Gastroesophageal sphincter (tissue), 4 donors: ENCODE measurements around the gene MAPK8IP3. TPM values are rescaled to one million over a fixed set of nuclear protein-coding genes. Genes with fewer than 3 reads are reported as not detected.

Source experiments
- ATAC-seq: fragments of 150-250 bp; one replicate; pipeline ENCODE4 v1.9.1; 2016; ENCODE audit warnings: mild to moderate bottlenecking, moderate library complexity
- H3K27ac ChIP-seq, 4 donors: fragments of 200-600 bp; sonication (generic) in 3 of 4; 1 replicate in 3 of 4; 2 replicates in 1 of 4; pipeline ENCODE4 v1.5.1; 2016 to 2019
- H3K27me3 ChIP-seq: fragments of 200-600 bp; sonication (generic); one replicate; pipeline ENCODE4 v1.5.1; 2019
- H3K36me3 ChIP-seq, 2 donors: fragments of 200-600 bp; sonication (generic); one replicate each; pipeline ENCODE4 v1.5.1; 2019; ENCODE audit warnings: control low read depth in 1 of 2
- H3K4me1 ChIP-seq, 3 donors: fragments of 200-600 bp; sonication (generic); 1 replicate in 2 of 3; 2 replicates in 1 of 3; pipeline ENCODE4 v1.5.1; 2016 to 2019; ENCODE audit warnings: control low read depth in 2 of 3
- H3K4me3 ChIP-seq, 2 donors: fragments of 200-600 bp; sonication (generic); one replicate each; pipeline ENCODE4 v1.5.1; 2019; ENCODE audit warnings: mild to moderate bottlenecking in 1 of 2, moderate library complexity in 1 of 2
- H3K9me3 ChIP-seq, 3 donors: fragments of 200-600 bp; sonication (generic); one replicate each; pipeline ENCODE4 v1.5.1; 2017 to 2019; ENCODE audit warnings: control low read depth in 2 of 3
- CTCF ChIP-seq, 4 experiments: fragments of 200-600 bp in 2 of 4; fragments of 450-650 bp in 2 of 4; sonication (generic) in 1 of 4; IDR thresholded peaks; one replicate each; pipeline ENCODE4 v1.5.1; 2017 to 2019; ENCODE audit warnings: antibody characterized with exemption in 4 of 4, mild to moderate bottlenecking in 2 of 4, moderate library complexity in 2 of 4
- EP300 ChIP-seq: sonication (generic); formaldehyde crosslinking; IDR thresholded peaks from one replicate; pipeline ENCODE4 v1.6.1; 2017; ENCODE audit warnings: antibody characterized with exemption, mild to moderate bottlenecking
- POLR2A ChIP-seq, 2 donors: fragments of 450-650 bp; IDR thresholded peaks; one replicate each; pipeline ENCODE4 v1.6.1; 2017; ENCODE audit warnings: antibody characterized with exemption in 2 of 2, mild to moderate bottlenecking in 2 of 2, moderate library complexity in 1 of 2
- POLR2AphosphoS5 ChIP-seq: sonication (generic); formaldehyde crosslinking; IDR thresholded peaks from one replicate; pipeline ENCODE4 v1.6.1; 2017; ENCODE audit warnings: antibody characterized with exemption
- WGBS, 2 donors: methylation state at CpG; one replicate each; pipeline ENCODE4 v1.1.5; 2018; ENCODE audit warnings: low coverage in 1 of 2; 5-methylcytosine and 5-hydroxymethylcytosine counted together
- total RNA-seq, 4 donors: library from RNA; depleted of rRNA; stranded (reverse); fragments of >200 nt; gene quantifications; one replicate each; pipeline ENCODE4 v1.1.0, GENCODE V29; 2016

MAPK8IP3 gene
- total RNA-seq, 4 donors from 2014 or later = 12.0 to 66.8 (median 33.1) TPM

GRCh38 chr16:1677339-1677738, 28.7 kb upstream of the MAPK8IP3 start:
- no peak for TF ChIP-seq CTCF (IDR thresholded peaks at IDR 0.05)
- no peak for TF ChIP-seq POLR2AphosphoS5
- TF ChIP-seq POLR2A (IDR thresholded peaks at IDR 0.05) = no peak
- no peak for TF ChIP-seq EP300
- Histone ChIP-seq H3K4me3 (peak overlapping the region in 1 of 2 donors; percentile 92), H3K4me1 (peaks cover 0 to 27% (median 5%) of the 10 kb centered on the region in 3 donors), H3K27me3 (no peaks in the 10 kb centered on the region), H3K9me3 (no peaks in the 10 kb centered on the region), H3K27ac (peak overlapping the region in 1 of 4 donors; percentile 81), H3K36me3 (peaks cover 0 to 44% of the 10 kb centered on the region in 2 donors)
- 88 to 90% methylated on average over 11 to 17 of the region's 18 CpGs for WGBS, 2 donors
- no peak for ATAC-seq

DNA sequence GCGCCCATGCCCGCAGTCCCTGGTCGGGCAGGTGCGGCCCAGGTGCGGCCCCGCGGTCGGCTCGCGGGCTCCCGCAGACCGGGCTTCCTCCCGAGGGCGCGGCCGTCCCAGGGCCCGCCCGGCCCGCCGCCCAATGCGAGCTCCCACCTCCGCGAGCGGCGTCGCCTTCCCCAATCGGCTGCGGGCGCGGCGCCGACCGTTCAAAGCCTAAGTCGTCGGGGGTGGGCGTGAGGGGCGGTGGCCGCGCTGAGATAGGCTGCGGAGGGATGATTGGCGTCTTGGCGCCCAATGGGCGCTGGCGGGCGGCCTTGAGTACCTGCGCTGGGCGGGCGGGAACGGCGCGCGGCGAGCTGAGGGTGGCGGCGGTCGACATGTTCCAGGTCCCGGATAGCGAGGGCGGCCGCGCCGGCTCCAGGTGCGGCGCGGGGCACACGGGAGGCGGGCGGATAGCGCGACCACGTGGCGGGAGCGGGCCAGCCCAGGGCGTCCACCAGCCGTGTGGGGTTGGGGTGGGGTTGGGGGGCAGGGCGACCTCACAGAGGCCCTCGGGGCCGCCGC, 28.0 kb upstream of the MAPK8IP3 start, which contains the start of gene JPT2:
Gene JPT2, plus strand, starts transcription at position 338 of the 558 bp plus-strand sequence. Its CDS starts 34 bp downstream, at position 372.
- TF ChIP-seq CTCF (IDR thresholded peaks at IDR 0.05) (no peak), POLR2A (IDR thresholded peaks at IDR 0.05) (no peak), POLR2AphosphoS5 (peak; percentile 57), EP300 (no peak)
- Histone ChIP-seq H3K36me3 (peaks cover 0 to 37% of the 10 kb centered on the region in 2 donors), H3K4me1 (peaks cover 0 to 27% (median 5%) of the 10 kb centered on the region in 3 donors), H3K4me3 (peak within 1 kb of the TSS; percentile 55 to 92), H3K27me3 (no peaks in the 10 kb centered on the region), H3K27ac (peak within 1 kb of the TSS in 3 of 4 donors; percentile 77 to 81 (median 79)), H3K9me3 (no peaks in the 10 kb centered on the region)
- ATAC-seq = peak; percentile 98
- WGBS, 2 donors = 4% methylated on average over 3 of the region's 79 CpGs; no CpG with 5 or more reads in 1 of the 2 donors

DNA sequence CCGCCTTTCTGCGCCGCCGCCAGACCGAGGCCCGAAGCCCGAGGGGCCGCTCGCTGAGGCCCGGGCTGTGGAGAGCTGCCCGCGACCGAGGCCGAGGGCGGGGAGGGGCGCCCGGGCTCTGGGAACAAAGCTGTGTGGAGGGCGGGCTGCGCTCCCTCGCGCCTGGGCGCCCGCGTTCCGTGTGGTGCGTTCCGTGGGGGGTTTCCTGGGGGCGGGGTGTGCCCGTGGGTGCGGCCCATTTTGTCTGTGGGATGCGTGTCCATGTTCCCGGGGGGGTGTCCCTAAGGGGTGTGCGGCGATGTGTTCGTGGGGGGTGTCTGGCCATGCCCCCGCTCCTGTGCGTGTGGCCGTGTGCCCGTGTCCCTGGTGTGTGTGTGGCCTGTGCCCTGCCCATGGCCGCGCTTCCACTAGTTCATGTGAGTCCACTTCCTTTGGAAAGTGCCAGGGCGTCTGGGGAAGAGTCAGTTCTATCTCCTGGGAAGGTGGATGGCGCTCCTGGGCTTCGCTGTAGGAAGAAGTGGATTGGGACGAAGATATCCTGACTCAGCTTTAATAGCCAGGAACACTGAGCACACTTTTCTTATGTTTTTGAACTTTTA, 27.4 kb upstream of the MAPK8IP3 start:
- H3K9me3 ChIP-seq = no peaks in the 10 kb centered on the region
- peak overlapping the region; percentile 55 to 92 for H3K4me3 ChIP-seq
- H3K27ac ChIP-seq = peak overlapping the region in 3 of 4 donors; percentile 77 to 81 (median 79)
- H3K36me3 ChIP-seq = peaks cover 0 to 34% of the 10 kb centered on the region in 2 donors
- ATAC-seq = peak; percentile 3
- peaks cover 0 to 27% (median 5%) of the 10 kb centered on the region in 3 donors for H3K4me1 ChIP-seq
- no peaks in the 10 kb centered on the region for H3K27me3 ChIP-seq
- 0 to 3% methylated on average over 3 to 4 of the region's 45 CpGs for WGBS, 2 donors
- TF ChIP-seq POLR2AphosphoS5 (no peak), CTCF (IDR thresholded peaks at IDR 0.05) (no peak), EP300 (no peak), POLR2A (IDR thresholded peaks at IDR 0.05) (no peak)

- ATAC-seq = no peak
- Histone ChIP-seq H3K27me3 (no peaks in the 10 kb centered on the region), H3K4me3 (no peak overlapping the region), H3K4me1 (peaks cover 0 to 27% (median 5%) of the 10 kb centered on the region in 3 donors), H3K27ac (no peak overlapping the region), H3K36me3 (peaks cover 0 to 31% of the 10 kb centered on the region in 2 donors), H3K9me3 (no peaks in the 10 kb centered on the region)
- 80 to 91% methylated on average over 9 to 13 of the region's 14 CpGs for WGBS, 2 donors
- no peak for TF ChIP-seq CTCF (IDR thresholded peaks at IDR 0.05)
- no peak for TF ChIP-seq POLR2A (IDR thresholded peaks at IDR 0.05)
- no peak for TF ChIP-seq EP300
- no peak for TF ChIP-seq POLR2AphosphoS5
Observed at GRCh38 chr16:1680361-1680760, 25.6 kb upstream of the MAPK8IP3 start.
